ENCODE measurements around the gene TOR1AIP1.
"Not testable (repeated sequence)": the region's sequence is repeated elsewhere in the genome, so short reads cannot be mapped to it uniquely, and the experiment has no call there.

Gene TOR1AIP1

DNA sequence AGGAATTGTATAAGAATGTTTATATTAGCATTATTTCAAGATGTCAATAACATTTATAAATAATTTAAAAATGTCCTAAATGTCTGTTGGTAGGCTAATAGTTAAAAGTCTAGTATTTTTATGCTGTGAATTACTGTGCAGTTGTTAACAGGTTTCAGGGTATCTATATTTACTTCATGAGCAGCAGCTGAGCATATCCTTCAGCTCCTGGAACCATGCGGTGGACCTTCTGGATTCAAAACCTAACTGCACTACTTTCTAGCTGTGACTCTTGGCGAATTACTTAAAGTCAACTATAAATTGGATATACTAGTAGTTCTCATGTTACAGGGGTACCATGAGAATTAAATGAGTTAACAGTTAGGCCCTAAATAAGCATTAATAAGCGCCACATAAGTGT is 76.3 kb downstream of the TOR1AIP1 start:
- no peak overlapping the region for H3K27ac ChIP-seq (ENCODE audit: low read depth, low read length)

DNA sequence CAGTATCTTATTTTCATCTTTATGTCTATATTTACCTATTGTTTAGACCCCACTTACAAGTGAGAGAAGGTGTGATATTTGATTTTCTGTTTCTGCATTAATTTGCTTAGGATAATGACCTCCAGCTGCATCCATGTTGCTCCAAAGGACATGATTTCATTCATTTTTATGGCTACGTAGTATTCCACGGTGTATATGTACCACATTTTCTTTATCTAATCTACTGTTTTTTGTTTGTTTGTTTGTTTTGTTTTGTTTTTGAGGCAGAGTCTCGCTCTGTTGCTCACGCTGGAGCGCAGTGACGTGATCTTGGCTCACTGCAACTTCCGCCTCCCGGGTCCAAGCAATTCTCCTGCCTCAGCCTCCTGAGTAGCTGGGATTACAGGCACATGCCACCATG is 80.1 kb downstream of the TOR1AIP1 start:
- not testable (repeated sequence) for H3K4me1 ChIP-seq (ENCODE audit: control insufficient read depth, low read length); H3K4me2 ChIP-seq (ENCODE audit: low read length); H3F3A ChIP-seq (ENCODE audit: control insufficient read depth, insufficient read depth); H4K20me1 ChIP-seq (ENCODE audit: control insufficient read depth, insufficient read depth, low read depth, low read length); H3K9me2 ChIP-seq (replicated peaks; ENCODE audit: control insufficient read depth, low read length); H3K27me3 ChIP-seq (ENCODE audit: control insufficient read depth, low read length); H3K27ac ChIP-seq (ENCODE audit: low read depth, low read length); H3K4me3 ChIP-seq (ENCODE audit: low read length)
- peaks cover 98% of the 10 kb centered on the region for H3K79me2 ChIP-seq (ENCODE audit: control insufficient read depth, low read length)
- H3K9me3 ChIP-seq (ENCODE audit: control insufficient read depth, insufficient read depth, low read length): peaks cover 11% of the 10 kb centered on the region; the same call in 1 of the 2 replicates
- H3K36me3 ChIP-seq (ENCODE audit: control insufficient read depth, low read length): peaks cover 14% of the 10 kb centered on the region

More for the DNA sequence above, 76.3 kb downstream of the TOR1AIP1 start:
- Histone ChIP-seq H3K9me3 (ENCODE audit: control insufficient read depth, insufficient read depth, low read length) (no peaks in the 10 kb centered on the region), H3K36me3 (ENCODE audit: control insufficient read depth, low read length) (peaks cover 18% of the 10 kb centered on the region; the same call in 1 of the 2 replicates), H3K4me1 (ENCODE audit: control insufficient read depth, low read length) (peaks cover 27% of the 10 kb centered on the region), H3K9me2 (replicated peaks; ENCODE audit: control insufficient read depth, low read length) (no peaks in the 10 kb centered on the region), H3F3A (ENCODE audit: control insufficient read depth, insufficient read depth) (peaks cover 2% of the 10 kb centered on the region), H3K27me3 (ENCODE audit: control insufficient read depth, low read length) (no peaks in the 10 kb centered on the region), H4K20me1 (ENCODE audit: control insufficient read depth, insufficient read depth, low read depth, low read length) (peaks cover 15% of the 10 kb centered on the region; the same call in 1 of the 2 replicates), H3K4me3 (ENCODE audit: low read length) (no peak overlapping the region), H3K79me2 (ENCODE audit: control insufficient read depth, low read length) (peaks cover 91% of the 10 kb centered on the region), H3K4me2 (ENCODE audit: low read length) (no peak overlapping the region)
- no peak for TF ChIP-seq EZH2phosphoT487 (IDR thresholded peaks at IDR 0.05; ENCODE audit: borderline replicate concordance, low read length)
- TF ChIP-seq, protein P1, sequence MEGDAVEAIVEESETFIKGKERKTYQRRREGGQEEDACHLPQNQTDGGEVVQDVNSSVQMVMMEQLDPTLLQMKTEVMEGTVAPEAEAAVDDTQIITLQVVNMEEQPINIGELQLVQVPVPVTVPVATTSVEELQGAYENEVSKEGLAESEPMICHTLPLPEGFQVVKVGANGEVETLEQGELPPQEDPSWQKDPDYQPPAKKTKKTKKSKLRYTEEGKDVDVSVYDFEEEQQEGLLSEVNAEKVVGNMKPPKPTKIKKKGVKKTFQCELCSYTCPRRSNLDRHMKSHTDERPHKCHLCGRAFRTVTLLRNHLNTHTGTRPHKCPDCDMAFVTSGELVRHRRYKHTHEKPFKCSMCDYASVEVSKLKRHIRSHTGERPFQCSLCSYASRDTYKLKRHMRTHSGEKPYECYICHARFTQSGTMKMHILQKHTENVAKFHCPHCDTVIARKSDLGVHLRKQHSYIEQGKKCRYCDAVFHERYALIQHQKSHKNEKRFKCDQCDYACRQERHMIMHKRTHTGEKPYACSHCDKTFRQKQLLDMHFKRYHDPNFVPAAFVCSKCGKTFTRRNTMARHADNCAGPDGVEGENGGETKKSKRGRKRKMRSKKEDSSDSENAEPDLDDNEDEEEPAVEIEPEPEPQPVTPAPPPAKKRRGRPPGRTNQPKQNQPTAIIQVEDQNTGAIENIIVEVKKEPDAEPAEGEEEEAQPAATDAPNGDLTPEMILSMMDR (IDR thresholded peaks at IDR 0.05; ENCODE audit: low read depth, low read length, poor library complexity, severe bottlenecking): no peak

DNA sequence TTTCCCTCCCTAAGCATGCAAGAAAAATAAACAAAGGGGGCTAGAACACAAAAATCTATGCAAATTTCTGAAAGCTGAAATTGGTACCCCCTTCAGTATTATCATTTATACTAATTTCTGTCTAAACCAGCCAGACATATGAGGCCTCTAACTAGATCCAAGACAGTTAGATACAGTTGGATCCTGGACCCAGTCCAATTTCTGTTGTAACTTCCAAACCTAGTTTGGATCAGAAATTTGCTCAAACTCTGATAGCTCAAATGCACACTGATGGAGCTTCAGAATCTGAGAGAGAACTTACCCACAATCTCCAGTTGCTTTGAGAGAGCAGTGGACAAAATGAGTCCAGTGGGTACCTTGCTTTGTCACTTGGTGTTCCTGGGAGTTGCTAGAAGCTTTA is 84.5 kb downstream of the TOR1AIP1 start:
- Histone ChIP-seq H3K79me2 (ENCODE audit: control insufficient read depth, low read length) (peaks cover 98% of the 10 kb centered on the region), H3K4me3 (ENCODE audit: low read length) (no peak overlapping the region), H3K27ac (ENCODE audit: low read depth, low read length) (no peak overlapping the region), H3K4me1 (ENCODE audit: control insufficient read depth, low read length) (peaks cover 19% of the 10 kb centered on the region), H3K4me2 (ENCODE audit: low read length) (no peak overlapping the region), H3K36me3 (ENCODE audit: control insufficient read depth, low read length) (peaks cover 21% of the 10 kb centered on the region), H3K9me2 (replicated peaks; ENCODE audit: control insufficient read depth, low read length) (no peaks in the 10 kb centered on the region), H3K27me3 (ENCODE audit: control insufficient read depth, low read length) (no peaks in the 10 kb centered on the region), H3F3A (ENCODE audit: control insufficient read depth, insufficient read depth) (no peaks in the 10 kb centered on the region), H4K20me1 (ENCODE audit: control insufficient read depth, insufficient read depth, low read depth, low read length) (peaks cover 6% of the 10 kb centered on the region; the same call in 1 of the 2 replicates), H3K9me3 (ENCODE audit: control insufficient read depth, insufficient read depth, low read length) (peaks cover 11% of the 10 kb centered on the region; the same call in 1 of the 2 replicates)
- TF ChIP-seq, protein P1 (IDR thresholded peaks at IDR 0.05; ENCODE audit: low read depth, low read length, poor library complexity, severe bottlenecking): no peak
- TF ChIP-seq EZH2phosphoT487 (IDR thresholded peaks at IDR 0.05; ENCODE audit: borderline replicate concordance, low read length): no peak

DNA sequence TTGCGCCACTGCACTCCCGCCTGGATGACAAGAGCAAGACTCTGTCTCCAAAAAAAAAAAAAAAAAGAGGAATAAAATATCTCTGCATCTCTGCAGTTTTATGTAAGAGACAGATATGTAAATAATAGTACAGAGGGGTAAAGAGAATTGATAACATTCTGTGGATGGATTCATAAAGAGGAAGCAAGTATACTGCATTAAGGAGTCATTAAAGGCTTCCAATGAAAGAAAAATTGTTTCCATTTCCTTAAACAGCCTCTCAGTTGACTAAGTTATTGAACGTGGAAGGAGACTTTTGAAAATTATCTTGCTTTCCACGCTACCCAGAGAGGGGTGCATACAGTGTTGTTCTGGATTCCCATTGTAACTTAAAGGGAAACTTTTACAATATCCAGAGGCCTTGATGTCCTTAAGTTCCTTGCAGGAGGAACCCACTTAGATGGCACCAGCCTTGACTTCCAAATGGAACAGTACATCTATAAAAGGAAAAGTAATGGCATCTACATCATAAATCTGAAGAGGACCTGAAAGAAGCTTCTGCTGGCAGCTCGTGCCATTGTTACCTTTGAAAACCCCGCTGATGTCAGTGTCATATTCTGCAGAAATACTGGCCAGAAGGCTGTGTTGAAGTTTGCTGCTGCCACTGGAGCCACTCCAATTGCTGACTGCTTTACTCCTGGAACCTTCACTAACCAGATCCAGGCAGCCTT is 86.4 kb downstream of the TOR1AIP1 start:
- peaks cover 25% of the 10 kb centered on the region for H3K4me1 ChIP-seq (ENCODE audit: control insufficient read depth, low read length)
- H3K9me3 ChIP-seq (ENCODE audit: control insufficient read depth, insufficient read depth, low read length): peaks cover 11% of the 10 kb centered on the region; the same call in 1 of the 2 replicates
- H4K20me1 ChIP-seq (ENCODE audit: control insufficient read depth, insufficient read depth, low read depth, low read length): peaks cover 6% of the 10 kb centered on the region; the same call in 1 of the 2 replicates
- H3F3A ChIP-seq (ENCODE audit: control insufficient read depth, insufficient read depth): no peaks in the 10 kb centered on the region
- no peaks in the 10 kb centered on the region for H3K27me3 ChIP-seq (ENCODE audit: control insufficient read depth, low read length)
- H3K9me2 ChIP-seq (replicated peaks; ENCODE audit: control insufficient read depth, low read length): no peaks in the 10 kb centered on the region
- peaks cover 98% of the 10 kb centered on the region for H3K79me2 ChIP-seq (ENCODE audit: control insufficient read depth, low read length)
- no peak overlapping the region for H3K4me3 ChIP-seq (ENCODE audit: low read length)
- no peak overlapping the region for H3K4me2 ChIP-seq (ENCODE audit: low read length)
- H3K27ac ChIP-seq (ENCODE audit: low read depth, low read length): no peak overlapping the region
- peaks cover 21% of the 10 kb centered on the region for H3K36me3 ChIP-seq (ENCODE audit: control insufficient read depth, low read length)
- TF ChIP-seq EZH2phosphoT487 (IDR thresholded peaks at IDR 0.05; ENCODE audit: borderline replicate concordance, low read length): no peak
- TF ChIP-seq, protein P1 (IDR thresholded peaks at IDR 0.05; ENCODE audit: low read depth, low read length, poor library complexity, severe bottlenecking): no peak

Data from DOHH2 (cell line).